A549 treated with ZK216348 at 1 μM for 4 hours (cell line): ENCODE results near the gene ZNF530. TPM values are rescaled to one million over a fixed set of nuclear protein-coding genes. Genes with fewer than 3 reads are reported as not detected.

Source experiments
- total RNA-seq: library from RNA; stranded (reverse); fragments of 200-300 nt; extraction: Qiagen RNA extraction; gene quantifications from 5 replicates; pipeline ENCODE4 v1.2.3, GENCODE V29; 2022; ENCODE audit warnings: low read depth

Gene ZNF530
- 4.5 to 6.3 TPM (median 5.1 TPM) in 5 replicates for total RNA-seq

GRCh38 chr19:57599761-57600383 is at the start of gene ZNF530:
ZNF530 (plus strand) TSS chr19:57599885; CDS start chr19:57604346, 4,461 bp downstream.

GRCh38 chr19:57559404-57560025 is 40.2 kb upstream of the ZNF530 start, which contains the start of gene ZNF550:
ZNF550 (minus strand) TSS chr19:57559863; CDS start chr19:57559682, 181 bp downstream.

GRCh38 chr19:57578487-57579205 is 21.0 kb upstream of the ZNF530 start, which contains the start of gene ZNF416:
ZNF416 (minus strand) TSS chr19:57578911; CDS start chr19:57578704, 207 bp downstream.

GRCh38 chr19:57583521-57584416 is 15.9 kb upstream of the ZNF530 start, which contains the start of gene ZIK1:
ZIK1 (plus strand) TSS chr19:57584145; CDS start chr19:57584357, 212 bp downstream.

GRCh38 chr19:57613941-57614743 is 14.5 kb downstream of the ZNF530 start, which contains the start of gene ZNF134:
ZNF134 (plus strand) TSS chr19:57614242; CDS start chr19:57619469, 5,227 bp downstream.

GRCh38 chr19:57632987-57633831 is 33.5 kb downstream of the ZNF530 start, which contains the start of gene ZNF211:
ZNF211 (plus strand) TSS chr19:57633168; CDS start chr19:57633347, 179 bp downstream.

Other genes with a start within 250 kb of the ZNF530 start
- gene ZNF304, start 248.6 kb upstream of the ZNF530 start, total RNA-seq, result 1.8 to 2.3 TPM (median 2.1 TPM) in 5 replicates
- gene TRAPPC2B, start 236.3 kb upstream of the ZNF530 start, total RNA-seq, result 12.2 to 16.4 TPM (median 13.2 TPM) in 5 replicates
- 1.2 to 3.6 TPM (median 1.8 TPM) in 5 replicates for gene ZNF547, start 236.3 kb upstream of the ZNF530 start, total RNA-seq
- 3.2 to 4.6 TPM (median 4.1 TPM) in 5 replicates for gene ZNF548, start 210.0 kb upstream of the ZNF530 start, total RNA-seq
- 4.2 to 6.4 TPM (median 4.9 TPM) in 5 replicates for gene ZNF17, start 188.7 kb upstream of the ZNF530 start, total RNA-seq
- gene ZNF749, start 164.6 kb upstream of the ZNF530 start, total RNA-seq, result 12.5 to 19.1 TPM (median 15.3 TPM) in 5 replicates
- 0.06 TPM in 1 of 5 replicates, not detected in the others for gene VN1R1, start 142.7 kb upstream of the ZNF530 start, total RNA-seq
- 0.97 to 2.1 TPM (median 1.4 TPM) in 5 replicates for gene ZNF772, start 122.3 kb upstream of the ZNF530 start, total RNA-seq
- gene ZNF419, start 112.1 kb upstream of the ZNF530 start, total RNA-seq, result 5.8 to 8.5 TPM (median 6.7 TPM) in 5 replicates
- gene ZNF773, start 99.9 kb upstream of the ZNF530 start, total RNA-seq, result 5.0 to 6.0 TPM (median 5.3 TPM) in 5 replicates
- gene ZNF549, start 72.5 kb upstream of the ZNF530 start, total RNA-seq, result 1.3 to 2.0 TPM (median 1.8 TPM) in 5 replicates
- 2.2 to 4.5 TPM (median 3.8 TPM) in 5 replicates for gene ZNF550, start 40.0 kb upstream of the ZNF530 start, total RNA-seq
- 3.7 to 6.0 TPM (median 4.2 TPM) in 5 replicates for gene ZNF416, start 21.0 kb upstream of the ZNF530 start, total RNA-seq
- not detected in 5 replicates for gene ZIK1, start 15.7 kb upstream of the ZNF530 start, total RNA-seq
- gene ZNF134, start 14.4 kb downstream of the ZNF530 start, total RNA-seq, result 8.5 to 9.6 TPM (median 9.3 TPM) in 5 replicates
- 5.6 to 7.1 TPM (median 6.0 TPM) in 5 replicates for gene ZNF211, start 33.3 kb downstream of the ZNF530 start, total RNA-seq
- gene ZSCAN4, start 69.0 kb downstream of the ZNF530 start, total RNA-seq, result not detected in 5 replicates
- 4.7 to 5.7 TPM (median 5.1 TPM) in 5 replicates for gene ZNF551, start 82.1 kb downstream of the ZNF530 start, total RNA-seq
- gene ZNF154, start 109.3 kb downstream of the ZNF530 start, total RNA-seq, result not detected in 5 replicates
- 0.70 to 1.1 TPM (median 0.72 TPM) in 5 replicates for gene ZNF671, start 127.7 kb downstream of the ZNF530 start, total RNA-seq
- 4.6 to 11.1 TPM (median 5.6 TPM) in 5 replicates for gene ZNF776, start 146.9 kb downstream of the ZNF530 start, total RNA-seq
- gene ZNF586, start 169.8 kb downstream of the ZNF530 start, total RNA-seq, result 5.4 to 7.4 TPM (median 6.2 TPM) in 5 replicates
- 4.4 to 6.7 TPM (median 5.6 TPM) in 5 replicates for gene ZNF552, start 215.0 kb downstream of the ZNF530 start, total RNA-seq
- 7.1 to 9.5 TPM (median 8.5 TPM) in 5 replicates for gene ZNF587B, start 230.4 kb downstream of the ZNF530 start, total RNA-seq
- 5.1 to 7.5 TPM (median 5.8 TPM) in 5 replicates for gene ZNF587, start 250.0 kb downstream of the ZNF530 start, total RNA-seq